ENCODE results near the gene CDK4.

- TF ChIP-seq CTCF (conservative IDR thresholded peaks at IDR 0.05), result no peak
- TF ChIP-seq ZFX (IDR thresholded peaks at IDR 0.05), result no peak
These were observed 1.7 kb upstream of the CDK4 start for GRCh38 chr12:57753756-57754337.

Measured in C4-2B (cell line).